ENCODE data around the gene SPTY2D1.

GRCh38 chr11:18588297-18589252, 45.6 kb downstream of the SPTY2D1 start, which contains the start of gene UEVLD:
- peak; percentile 15 for TF ChIP-seq EP300 (IDR thresholded peaks at IDR 0.05)
- TF ChIP-seq POLR2AphosphoS5 (IDR thresholded peaks at IDR 0.05), result peak; percentile 96
- TF ChIP-seq POLR2A (IDR thresholded peaks at IDR 0.05), result peak; percentile 65 to 70
- no peak for TF ChIP-seq CTCF (IDR thresholded peaks at IDR 0.05)
